Small intestine (tissue), 16 donors: ENCODE results near the gene LAMA4. TPM values are rescaled to one million over a fixed set of nuclear protein-coding genes. Genes with fewer than 3 reads are reported as not detected.

ENCODE experiments used
- DNase-seq, 2 donors: peaks; one replicate each; pipeline versions ENCODE4 v3.0.0 to v3.0.0-alpha.2; 2013
- FAIRE-seq: peaks from 2 replicates; lab custom pipeline; 2012; peaks lifted over from hg19 to GRCh38; lab: Jason Lieb, UNC
- H3K27ac ChIP-seq, 3 donors: one replicate each; pipeline ENCODE4 v1.5.1; 2013; ENCODE audit warnings: low read length in 2 of 3, mild to moderate bottlenecking in 2 of 3, control low read depth in 1 of 3, inconsistent platforms in 1 of 3, low read depth in 1 of 3, moderate library complexity in 1 of 3
- H3K27me3 ChIP-seq, 3 donors: one replicate each; pipeline ENCODE4 v1.6.1; 2013; ENCODE audit warnings: low read length in 3 of 3, inconsistent platforms in 1 of 3; ENCODE audit not compliant: control insufficient read depth in 3 of 3, insufficient read depth in 3 of 3
- H3K36me3 ChIP-seq, 3 donors: one replicate each; pipeline ENCODE4 v1.6.1; 2013; ENCODE audit warnings: low read length in 3 of 3, inconsistent platforms in 1 of 3, low read depth in 1 of 3, mild to moderate bottlenecking in 1 of 3, moderate library complexity in 1 of 3; ENCODE audit not compliant: control insufficient read depth in 3 of 3, insufficient read depth in 2 of 3
- H3K4me1 ChIP-seq, 3 donors: one replicate each; pipeline ENCODE4 v1.6.1; 2013; ENCODE audit warnings: low read length in 2 of 3, inconsistent platforms in 1 of 3, low read depth in 1 of 3, mild to moderate bottlenecking in 1 of 3, moderate library complexity in 1 of 3; ENCODE audit not compliant: control insufficient read depth in 3 of 3, insufficient read depth in 2 of 3
- H3K4me3 ChIP-seq, 3 donors: one replicate each; pipeline ENCODE4 v1.5.1; 2013; ENCODE audit warnings: low read length in 3 of 3, control low read depth in 1 of 3, inconsistent platforms in 1 of 3, low read depth in 1 of 3, mild to moderate bottlenecking in 1 of 3, moderate library complexity in 1 of 3
- H3K9me3 ChIP-seq, 2 donors: one replicate each; pipeline ENCODE4 v1.6.1; 2013; ENCODE audit warnings: low read depth in 1 of 2, low read length in 1 of 2; ENCODE audit not compliant: control insufficient read depth in 2 of 2, insufficient read depth in 1 of 2
- WGBS, 3 donors: extraction: QIAGEN DNeasy Blood & Tissue Kit; methylation state at CpG; one replicate each; pipeline ENCODE4 v1.1.7; 2013; 5-methylcytosine and 5-hydroxymethylcytosine counted together
- long read RNA-seq, 10 donors: transcript quantifications; one replicate each; lab custom pipeline, GENCODE V29; 2026
- polyA plus RNA-seq, 4 donors: library from polyadenylated mRNA; stranded (reverse) in 3 of 4; unstranded in 1 of 4; fragments of 200-250 nt in 3 of 4; fragments of 120-200 nt in 1 of 4; gene quantifications; one replicate each; pipeline versions ENCODE4 v1.2.1 to v1.2.3, GENCODE V29; 2013
- donor health status: healthy with polysubstance abuse.
- donor health status: control.
- donor health status: control.
- donor health status: Bipolar disorder and iron deficiency.
- donor health status: healthy.

Gene LAMA4
- polyA plus RNA-seq, result 10 to 100 TPM in 2 of 4 donors, 1 to 10 TPM in 2; 2.0 to 29.7 (median 9.1) TPM
- long read RNA-seq, donor 1, partial matches to known transcripts, result 5 of 11 reads
- long read RNA-seq, donor 1, other reads (novel, unspliced or antisense), result 0 of 11 reads
- long read RNA-seq, donor 2, partial matches to known transcripts, result 0 of 1 reads
- long read RNA-seq, donor 2, other reads (novel, unspliced or antisense), result 0 of 1 reads
- long read RNA-seq, donor 3, partial matches to known transcripts, result 0 of 4 reads
- long read RNA-seq, donor 3, other reads (novel, unspliced or antisense), result 0 of 4 reads
- long read RNA-seq, donor 4, result 0 reads
- long read RNA-seq, donor 5, partial matches to known transcripts, result 0 of 2 reads
- long read RNA-seq, donor 5, other reads (novel, unspliced or antisense), result 0 of 2 reads
- long read RNA-seq, donor 6, partial matches to known transcripts, result 0 of 2 reads
- long read RNA-seq, donor 6, other reads (novel, unspliced or antisense), result 0 of 2 reads
- long read RNA-seq, donor 7, full-length matches to known transcripts, result 38 of 77 reads
- long read RNA-seq, donor 7, partial matches to known transcripts, result 39 of 77 reads
- long read RNA-seq, donor 7, other reads (novel, unspliced or antisense), result 0 of 77 reads
- long read RNA-seq, donor 8, result 0 reads
- long read RNA-seq, donor 9, partial matches to known transcripts, result 0 of 3 reads
- long read RNA-seq, donor 9, other reads (novel, unspliced or antisense), result 0 of 3 reads
- long read RNA-seq, donor 10, full-length matches to known transcripts, result 8 of 8 reads
- long read RNA-seq, donor 10, partial matches to known transcripts, result 0 of 8 reads
- long read RNA-seq, donor 10, other reads (novel, unspliced or antisense), result 0 of 8 reads

- peak within 1 kb of the TSS; percentile 24 to 89 (median 80) for H3K27ac ChIP-seq
- no peak for FAIRE-seq
- H3K9me3 ChIP-seq, result no peaks in the 10 kb centered on the region
- peaks cover 2 to 29% (median 7%) of the 10 kb centered on the region in 3 donors for H3K27me3 ChIP-seq
- no peaks in the 10 kb centered on the region for H3K36me3 ChIP-seq
- 3 to 9% (median 4%) methylated on average over 49 to 52 of the region's 52 CpGs for WGBS, 3 donors
- peak within 1 kb of the TSS; percentile 44 to 70 (median 53) for H3K4me3 ChIP-seq
- peaks cover 0 to 10% (median 0%) of the 10 kb centered on the region in 3 donors for H3K4me1 ChIP-seq
- DNase-seq, result peak in 1 of 2 donors; percentile 47
Measured at GRCh38 chr6:112253841-112254816, at the start of gene LAMA4. TSS of gene LAMA4 (minus strand) at chr6:112254567. CDS start at chr6:112254150, 417 bp downstream.

GRCh38 chr6:112302142-112302705 lies 47.9 kb upstream of the LAMA4 start:
- H3K36me3 ChIP-seq, result no peaks in the 10 kb centered on the region
- DNase-seq (no peak), FAIRE-seq (no peak)
- no peaks in the 10 kb centered on the region for H3K4me1 ChIP-seq
- 36 to 62% (median 43%) methylated on average over 3 of the region's 3 CpGs for WGBS, 3 donors
- H3K27ac ChIP-seq, result no peak overlapping the region
- H3K27me3 ChIP-seq, result no peaks in the 10 kb centered on the region
- H3K9me3 ChIP-seq, result no peaks in the 10 kb centered on the region
- no peak overlapping the region for H3K4me3 ChIP-seq

- no peak for FAIRE-seq
- H3K27ac ChIP-seq, result no peak overlapping the region
Measured at GRCh38 chr6:112300896-112301295, 46.5 kb upstream of the LAMA4 start.

GRCh38 chr6:112298816-112299281 lies 44.5 kb upstream of the LAMA4 start:
- 76 to 100% (median 88%) methylated on average over 1 of the region's 1 CpG for WGBS, 3 donors
- Histone ChIP-seq H3K4me3 (no peak overlapping the region), H3K4me1 (no peaks in the 10 kb centered on the region), H3K9me3 (no peaks in the 10 kb centered on the region), H3K27me3 (no peaks in the 10 kb centered on the region), H3K27ac (peak overlapping the region in 1 of 3 donors; percentile 82), H3K36me3 (no peaks in the 10 kb centered on the region)
- FAIRE-seq, result no peak
- DNase-seq, result no peak

More at GRCh38 chr6:112300896-112301295, 46.5 kb upstream of the LAMA4 start:
- Histone ChIP-seq H3K27me3 (no peaks in the 10 kb centered on the region), H3K9me3 (no peaks in the 10 kb centered on the region), H3K4me3 (no peak overlapping the region), H3K4me1 (no peaks in the 10 kb centered on the region), H3K36me3 (no peaks in the 10 kb centered on the region)
- DNase-seq, result no peak

- DNase-seq (no peak), FAIRE-seq (no peak)
- whole genome bisulfite sequencing, 3 donors, result 59 to 74% (median 66%) methylated on average over 7 of the region's 7 CpGs
- Histone ChIP-seq H3K27me3 (no peaks in the 10 kb centered on the region), H3K9me3 (no peaks in the 10 kb centered on the region), H3K4me1 (no peaks in the 10 kb centered on the region), H3K4me3 (no peak overlapping the region), H3K36me3 (no peaks in the 10 kb centered on the region), H3K27ac (peak overlapping the region in 1 of 3 donors; percentile 80)
Measured at GRCh38 chr6:112298021-112298745, 43.8 kb upstream of the LAMA4 start.

- Histone ChIP-seq H3K4me1 (no peaks in the 10 kb centered on the region), H3K4me3 (no peak overlapping the region), H3K9me3 (no peaks in the 10 kb centered on the region), H3K36me3 (no peaks in the 10 kb centered on the region), H3K27ac (no peak overlapping the region), H3K27me3 (no peaks in the 10 kb centered on the region)
- FAIRE-seq (no peak), DNase-seq (no peak)
Measured at GRCh38 chr6:112296694-112297093, 42.3 kb upstream of the LAMA4 start.

GRCh38 chr6:112296122-112296521 lies 41.8 kb upstream of the LAMA4 start:
- no peak for FAIRE-seq
- no peak overlapping the region for H3K27ac ChIP-seq
- no peaks in the 10 kb centered on the region for H3K9me3 ChIP-seq
- no peak for DNase-seq
- no peaks in the 10 kb centered on the region for H3K27me3 ChIP-seq
- no peak overlapping the region for H3K4me3 ChIP-seq
- 70 to 74% (median 72%) methylated on average over 2 of the region's 2 CpGs for WGBS, 3 donors
- H3K4me1 ChIP-seq, result no peaks in the 10 kb centered on the region
- H3K36me3 ChIP-seq, result no peaks in the 10 kb centered on the region
